GM23338 (cell line): Measurements from ENCODE around the gene EPS8. TPM values are rescaled to one million over a fixed set of nuclear protein-coding genes. Genes with fewer than 3 reads are reported as not detected.

Experiments
- ATAC-seq: fragments of 200-7000 bp; cut with Tn5 transposase; 3 replicates; pipeline ENCODE4 v1.9.1; 2020
- DNase-seq: peaks from one replicate; pipeline ENCODE4 v3.0.0-alpha.2; 2015; ENCODE audit warnings: low spot score
- H2AFZ ChIP-seq: fragments of 200-600 bp; sonication (generic); 2 replicates; pipeline ENCODE4 v1.8.0; 2016; ENCODE audit warnings: antibody characterized with exemption, mild to moderate bottlenecking, moderate library complexity
- H3F3A ChIP-seq: fragments of 200-600 bp; sonication (generic); replicated peaks from 2 replicates; pipeline ENCODE4 v1.8.0; 2017; ENCODE audit warnings: antibody characterized with exemption, mixed run types, low read depth
- H3K27ac ChIP-seq: fragments of 200-600 bp; sonication (generic); 2 replicates; pipeline ENCODE4 v1.6.1; 2016; ENCODE audit warnings: low read depth
- H3K27me3 ChIP-seq: fragments of 200-600 bp; sonication (generic); 2 replicates; pipeline ENCODE4 v1.8.0; 2016; ENCODE audit warnings: mild to moderate bottlenecking, mixed run types, moderate library complexity; ENCODE audit not compliant: insufficient read depth
- H3K36me3 ChIP-seq: fragments of 200-600 bp; sonication (generic); 2 replicates; pipeline ENCODE4 v1.8.0; 2016; ENCODE audit warnings: mild to moderate bottlenecking; ENCODE audit not compliant: insufficient read depth
- H3K4me1 ChIP-seq: fragments of 200-600 bp; sonication (generic); 2 replicates; pipeline ENCODE4 v1.8.0; 2016; ENCODE audit warnings: mild to moderate bottlenecking, moderate library complexity; ENCODE audit not compliant: insufficient read depth
- H3K4me2 ChIP-seq: fragments of 200-600 bp; sonication (generic); 2 replicates; pipeline ENCODE4 v1.7.1; 2017; ENCODE audit warnings: mixed run types
- H3K4me3 ChIP-seq: fragments of 200-600 bp; sonication (generic); 2 replicates; pipeline ENCODE4 v1.6.1; 2016; ENCODE audit warnings: mixed run types
- H3K79me2 ChIP-seq: fragments of 200-600 bp; sonication (generic); replicated peaks from 2 replicates; pipeline ENCODE4 v1.8.0; 2017; ENCODE audit warnings: mild to moderate bottlenecking; ENCODE audit not compliant: insufficient read depth
- H3K9me2 ChIP-seq: fragments of 200-600 bp; sonication (generic); 2 replicates; pipeline ENCODE4 v1.8.0; 2017; ENCODE audit not compliant: insufficient read depth
- H4K20me1 ChIP-seq: fragments of 200-600 bp; sonication (generic); replicated peaks from 2 replicates; pipeline ENCODE4 v1.8.0; 2017; ENCODE audit warnings: mild to moderate bottlenecking; ENCODE audit not compliant: insufficient read depth
- H3K27ac Mint-ChIP-seq: 2 replicates; pipeline ENCODE4 v1.8.0; 2020; ENCODE audit warnings: inconsistent platforms, mild to moderate bottlenecking, moderate library complexity, mixed read lengths
- H3K27me3 Mint-ChIP-seq: 3 replicates; pipeline ENCODE4 v1.8.0; 2022; ENCODE audit warnings: low read depth, mild to moderate bottlenecking, moderate library complexity, mixed read lengths, inconsistent platforms; ENCODE audit not compliant: insufficient read depth, poor library complexity
- H3K36me3 Mint-ChIP-seq: 3 replicates; pipeline ENCODE4 v1.8.0; 2021; ENCODE audit warnings: low read depth, mild to moderate bottlenecking, inconsistent platforms, moderate library complexity, mixed read lengths
- H3K4me1 Mint-ChIP-seq: 3 replicates; pipeline ENCODE4 v1.8.0; 2020; ENCODE audit warnings: mild to moderate bottlenecking, inconsistent platforms, mixed read lengths
- H3K4me3 Mint-ChIP-seq: 3 replicates; pipeline ENCODE4 v1.8.0; 2021; ENCODE audit warnings: moderate library complexity, mild to moderate bottlenecking, inconsistent platforms, mixed read lengths
- H3K9me3 Mint-ChIP-seq: 3 replicates; pipeline ENCODE4 v1.8.0; 2020; ENCODE audit warnings: moderate library complexity, mild to moderate bottlenecking, inconsistent platforms, mixed read lengths
- CREB1 ChIP-seq: fragments of 250-450 bp; sonication (Bioruptor Pico); IDR thresholded peaks from 2 replicates; pipeline ENCODE4 v1.5.0; 2020; ENCODE audit warnings: low read depth, mild to moderate bottlenecking, moderate library complexity
- EZH2 ChIP-seq: fragments of 200-600 bp; sonication (generic); IDR thresholded peaks from one replicate; pipeline ENCODE4 v1.8.0; 2017; ENCODE audit warnings: antibody characterized with exemption, mild to moderate bottlenecking, low read depth; ENCODE audit not compliant: unreplicated experiment
- JUNB ChIP-seq: IDR thresholded peaks from one replicate; pipeline ENCODE4 v1.6.1; 2016; ENCODE audit warnings: antibody characterized with exemption; ENCODE audit not compliant: unreplicated experiment
- NANOG ChIP-seq: IDR thresholded peaks from 2 replicates; pipeline ENCODE4 v1.6.1; 2016; ENCODE audit warnings: antibody characterized with exemption, borderline replicate concordance
- POLR2AphosphoS5 ChIP-seq: IDR thresholded peaks from 2 replicates; pipeline ENCODE4 v1.6.1; 2016; ENCODE audit warnings: antibody characterized with exemption, low read depth
- STAT1 ChIP-seq: IDR thresholded peaks from one replicate; pipeline ENCODE4 v1.6.1; 2016; ENCODE audit warnings: antibody characterized with exemption; ENCODE audit not compliant: unreplicated experiment
- ZNF114 ChIP-seq: fragments of 250-450 bp; sonication (Bioruptor Pico); IDR thresholded peaks from 2 replicates; pipeline ENCODE4 v1.5.0; 2020; ENCODE audit warnings: mild to moderate bottlenecking, moderate library complexity
- ZNF462 ChIP-seq: fragments of 250-450 bp; sonication (Bioruptor Pico); IDR thresholded peaks from 2 replicates; pipeline ENCODE4 v1.5.0; 2020; ENCODE audit warnings: mild to moderate bottlenecking, moderate library complexity
- polyA plus RNA-seq: library from polyadenylated mRNA; unstranded; fragments of >200 nt; fragmentation: Nextera tagmentation; extraction: Ambion mirVana; gene quantifications from 2 replicates; pipeline ENCODE4 v1.2.1, GENCODE V29; 2016
- total RNA-seq: library from RNA; depleted of rRNA; stranded (reverse); fragments of >200 nt; shearing (Covaris generic); gene quantifications from 2 replicates; pipeline ENCODE4 v1.2.3, GENCODE V29; 2014
- TF ChIP-seq, protein P1 (sequence below): IDR thresholded peaks from 2 replicates; pipeline ENCODE4 v1.6.1; 2016; ENCODE audit warnings: antibody characterized with exemption

EPS8 gene
- total and polyA plus RNA-seq, 2 experiments from 2014 or later, result 3.5 to 5.4 TPM

- H3K79me2 ChIP-seq, result no peaks in the 10 kb centered on the region
- Mint-ChIP-seq H3K4me3 (no peak overlapping the region), H3K4me1 (no peaks in the 10 kb centered on the region), H3K36me3 (no peaks in the 10 kb centered on the region), H3K27me3 (no peaks in the 10 kb centered on the region), H3K27ac (no peak overlapping the region), H3K9me3 (no peaks in the 10 kb centered on the region)
- no peak overlapping the region for H3K27ac ChIP-seq
- H3K36me3 ChIP-seq, result no peaks in the 10 kb centered on the region
- ATAC-seq (no peak), DNase-seq (no peak)
- H3F3A ChIP-seq, result no peaks in the 10 kb centered on the region
- no peak overlapping the region for H2AFZ ChIP-seq
- H3K4me3 ChIP-seq, result no peak overlapping the region
- H4K20me1 ChIP-seq, result no peaks in the 10 kb centered on the region
- no peaks in the 10 kb centered on the region for H3K4me1 ChIP-seq
- no peaks in the 10 kb centered on the region for H3K9me2 ChIP-seq
- H3K27me3 ChIP-seq, result no peaks in the 10 kb centered on the region
- no peak overlapping the region for H3K4me2 ChIP-seq
- TF ChIP-seq EZH2, result no peak
- TF ChIP-seq JUNB, result no peak
- TF ChIP-seq CREB1, result no peak
- no peak for TF ChIP-seq POLR2AphosphoS5
- no peak for TF ChIP-seq STAT1
- TF ChIP-seq, protein P1, sequence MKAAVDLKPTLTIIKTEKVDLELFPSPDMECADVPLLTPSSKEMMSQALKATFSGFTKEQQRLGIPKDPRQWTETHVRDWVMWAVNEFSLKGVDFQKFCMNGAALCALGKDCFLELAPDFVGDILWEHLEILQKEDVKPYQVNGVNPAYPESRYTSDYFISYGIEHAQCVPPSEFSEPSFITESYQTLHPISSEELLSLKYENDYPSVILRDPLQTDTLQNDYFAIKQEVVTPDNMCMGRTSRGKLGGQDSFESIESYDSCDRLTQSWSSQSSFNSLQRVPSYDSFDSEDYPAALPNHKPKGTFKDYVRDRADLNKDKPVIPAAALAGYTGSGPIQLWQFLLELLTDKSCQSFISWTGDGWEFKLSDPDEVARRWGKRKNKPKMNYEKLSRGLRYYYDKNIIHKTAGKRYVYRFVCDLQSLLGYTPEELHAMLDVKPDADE, result no peak
Observed at GRCh38 chr12:15733136-15733535, 56.1 kb downstream of the EPS8 start.

- H3K27me3 Mint-ChIP-seq, result no peaks in the 10 kb centered on the region
- Histone ChIP-seq H3K36me3 (no peaks in the 10 kb centered on the region), H3F3A (no peaks in the 10 kb centered on the region), H3K9me2 (no peaks in the 10 kb centered on the region), H3K4me2 (no peak overlapping the region), H3K79me2 (no peaks in the 10 kb centered on the region), H2AFZ (no peak overlapping the region), H3K27ac (no peak overlapping the region), H3K4me1 (no peaks in the 10 kb centered on the region), H3K4me3 (no peak overlapping the region), H4K20me1 (no peaks in the 10 kb centered on the region), H3K27me3 (no peaks in the 10 kb centered on the region)
- no peak overlapping the region for H3K27ac Mint-ChIP-seq
- ATAC-seq (no peak), DNase-seq (no peak)
- no peaks in the 10 kb centered on the region for H3K9me3 Mint-ChIP-seq
- H3K4me3 Mint-ChIP-seq, result no peak overlapping the region
- no peaks in the 10 kb centered on the region for H3K36me3 Mint-ChIP-seq
- no peaks in the 10 kb centered on the region for H3K4me1 Mint-ChIP-seq
- TF ChIP-seq JUNB, result no peak
- no peak for TF ChIP-seq NANOG
- TF ChIP-seq POLR2AphosphoS5, result no peak
- TF ChIP-seq ZNF114 (CRISPR knock-in tag), result no peak
- TF ChIP-seq CREB1, result no peak
- no peak for TF ChIP-seq EZH2
- TF ChIP-seq ZNF462 (CRISPR knock-in tag), result no peak
- TF ChIP-seq, protein P1, result no peak
Observed at GRCh38 chr12:15732341-15733061, 56.7 kb downstream of the EPS8 start.
